H1 (cell line): ENCODE results near the gene NELFCD. TPM values are rescaled to one million over a fixed set of nuclear protein-coding genes. Genes with fewer than 3 reads are reported as not detected.

Experiments
- ASH2L ChIP-seq: fragments of 200-600, 300-600 bp; sonication (generic); IDR thresholded peaks from one replicate; pipeline ENCODE4 v1.7.1; 2017; ENCODE audit warnings: low read length
- BCL11A ChIP-seq, 2 experiments: IDR thresholded peaks; one replicate each; pipeline ENCODE4 v1.6.1; 2011; ENCODE audit warnings: low read depth in 2 of 2, low read length in 2 of 2, mild to moderate bottlenecking in 2 of 2
- NRF1 ChIP-seq: IDR thresholded peaks from 2 replicates; pipeline ENCODE4 v1.6.1; 2011; ENCODE audit warnings: mild to moderate bottlenecking, low read depth, low read length, improper control_type of control experiment
- RFX5 ChIP-seq: IDR thresholded peaks from 2 replicates; pipeline ENCODE4 v1.6.1; 2011; ENCODE audit warnings: low read depth, low read length, improper control_type of control experiment, borderline replicate concordance
- SIX5 ChIP-seq: IDR thresholded peaks from 2 replicates; pipeline ENCODE4 v1.6.1; 2011; ENCODE audit warnings: mild to moderate bottlenecking, low read depth, low read length
- SP1 ChIP-seq: IDR thresholded peaks from 2 replicates; pipeline ENCODE4 v1.6.1; 2011; ENCODE audit warnings: low read depth, low read length
- polyA plus RNA-seq, 7 experiments: library from polyadenylated mRNA; depleted of rRNA in 3 of 7; stranded (reverse) in 5 of 7; unstranded in 2 of 7; fragments of >200 nt in 5 of 7; fragments of 200-250 nt in 2 of 7; gene quantifications; 1 replicate in 5 of 7; 2 replicates in 1 of 7; 4 replicates in 1 of 7; pipeline versions ENCODE4 v1.2.1 to v1.2.3, GENCODE V29; 2011 to 2013; ENCODE audit warnings: missing spikeins in 2 of 7, mixed read lengths in 2 of 7
- total RNA-seq: library from RNA; stranded (reverse); fragmentation: NEBNext Ultra II Directional; extraction: Animal tissue kit (Norgen Biotek cat#: 25700); gene quantifications from 2 replicates; pipeline ENCODE4 v1.2.1, GENCODE V29; 2021
- TF ChIP-seq, protein P1 (sequence below): IDR thresholded peaks from 2 replicates; pipeline ENCODE4 v1.6.1; 2011; ENCODE audit warnings: low read length, improper control_type of control experiment

Gene NELFCD
- total and polyA plus RNA-seq, 2 of the 8 experiments (the other 6 are each of a cell fraction or from before 2014, with no cell fraction given): 35.5 to 59.6 TPM

DNA sequence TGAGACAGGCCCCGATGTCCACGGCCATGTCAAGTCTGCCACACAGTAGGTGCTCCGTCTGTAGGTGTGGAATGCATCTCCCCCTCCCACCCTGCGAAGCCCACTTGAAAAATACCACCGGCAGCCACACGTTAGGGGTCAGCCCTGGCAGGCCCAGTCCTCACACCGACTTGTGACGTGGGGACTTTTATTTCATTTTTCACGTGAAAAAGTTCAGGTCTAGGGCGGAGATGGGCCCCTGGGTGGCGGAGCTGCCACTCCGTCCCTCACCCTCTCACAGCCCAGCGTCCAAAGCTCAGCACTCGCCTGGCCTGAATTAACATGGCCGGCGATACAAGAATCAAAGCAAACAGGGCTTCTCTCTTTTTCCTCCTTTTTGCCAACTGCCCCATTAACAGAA lies 34.4 kb downstream of the NELFCD start (continued):
- no peak for TF ChIP-seq BCL11A (IDR thresholded peaks at IDR 0.05; ENCODE audit: low read depth in 2 of 2, low read length in 2 of 2)
- TF ChIP-seq SP1: no peak
- TF ChIP-seq SIX5: no peak
- TF ChIP-seq, protein P1, sequence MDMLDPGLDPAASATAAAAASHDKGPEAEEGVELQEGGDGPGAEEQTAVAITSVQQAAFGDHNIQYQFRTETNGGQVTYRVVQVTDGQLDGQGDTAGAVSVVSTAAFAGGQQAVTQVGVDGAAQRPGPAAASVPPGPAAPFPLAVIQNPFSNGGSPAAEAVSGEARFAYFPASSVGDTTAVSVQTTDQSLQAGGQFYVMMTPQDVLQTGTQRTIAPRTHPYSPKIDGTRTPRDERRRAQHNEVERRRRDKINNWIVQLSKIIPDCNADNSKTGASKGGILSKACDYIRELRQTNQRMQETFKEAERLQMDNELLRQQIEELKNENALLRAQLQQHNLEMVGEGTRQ: no peak
- TF ChIP-seq RFX5: no peak
- TF ChIP-seq NRF1: no peak
- TF ChIP-seq ASH2L: no peak
